ENCODE results near the gene OR5A2.

DNA sequence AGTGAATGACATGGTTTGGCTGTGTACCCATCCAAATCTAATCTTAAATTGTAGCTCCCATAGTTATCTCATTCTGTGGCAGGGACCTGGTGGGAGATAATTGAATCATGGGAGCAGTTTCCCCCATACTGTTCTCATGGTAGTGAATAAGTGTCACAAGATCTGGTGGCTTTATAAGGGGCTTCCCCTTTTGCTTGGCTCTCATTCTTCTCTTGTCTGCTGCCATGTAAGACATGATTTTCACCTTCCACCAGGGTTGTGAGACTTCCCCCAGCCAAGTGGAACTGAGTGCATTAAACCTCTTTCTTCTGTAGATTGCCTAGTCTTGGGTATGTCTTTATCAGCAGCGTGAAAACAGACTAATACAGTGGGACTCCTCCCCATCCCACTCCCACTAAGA is 11.1 kb downstream of the OR5A2 start:
- no peak for TF ChIP-seq CTCF (IDR thresholded peaks at IDR 0.05; ENCODE audit: low read depth, low read length, poor library complexity, severe bottlenecking)
- TF ChIP-seq EZH2phosphoT487 (IDR thresholded peaks at IDR 0.05; ENCODE audit: borderline replicate concordance, low read length), result no peak

Measured in DOHH2 (cell line).